Neutrophil (primary cell): ENCODE measurements around the gene ZNF200.

Experiments
- H3K27ac ChIP-seq: fragments of 200-600 bp; sonication (generic); 2 replicates; pipeline ENCODE4 v1.5.1; 2016; ENCODE audit warnings: mild to moderate bottlenecking, moderate library complexity
- H3K27me3 ChIP-seq: fragments of 200-600 bp; sonication (generic); 2 replicates; pipeline ENCODE4 v1.6.0; 2016; ENCODE audit warnings: mild to moderate bottlenecking
- H3K36me3 ChIP-seq: fragments of 200-600 bp; sonication (generic); 2 replicates; pipeline ENCODE4 v1.5.1; 2017
- H3K4me1 ChIP-seq, 2 experiments: fragments of 200-600 bp in 1 of 2; sonication (generic) in 1 of 2; 1 replicate in 1 of 2; 2 replicates in 1 of 2; pipeline versions ENCODE4 v1.5.1 to v1.6.1; 2013 to 2016; ENCODE audit warnings: low read depth in 1 of 2, low read length in 1 of 2, mild to moderate bottlenecking in 1 of 2, moderate library complexity in 1 of 2; ENCODE audit not compliant: control insufficient read depth in 1 of 2, insufficient read depth in 1 of 2
- H3K4me3 ChIP-seq, 2 experiments: fragments of 200-600 bp in 1 of 2; sonication (generic) in 1 of 2; 1 replicate in 1 of 2; 2 replicates in 1 of 2; pipeline ENCODE4 v1.5.1; 2013 to 2016; ENCODE audit warnings: low read depth in 1 of 2, low read length in 1 of 2, mild to moderate bottlenecking in 1 of 2, moderate library complexity in 1 of 2
- H3K9me3 ChIP-seq: fragments of 200-600 bp; sonication (generic); 2 replicates; pipeline ENCODE4 v1.5.1; 2016
- TF ChIP-seq, protein P1 (sequence below): fragments of 200-600 bp; sonication (generic); IDR thresholded peaks from 2 replicates; pipeline ENCODE4 v1.5.1; 2016; ENCODE audit warnings: antibody characterized with exemption

ZNF200 gene

DNA sequence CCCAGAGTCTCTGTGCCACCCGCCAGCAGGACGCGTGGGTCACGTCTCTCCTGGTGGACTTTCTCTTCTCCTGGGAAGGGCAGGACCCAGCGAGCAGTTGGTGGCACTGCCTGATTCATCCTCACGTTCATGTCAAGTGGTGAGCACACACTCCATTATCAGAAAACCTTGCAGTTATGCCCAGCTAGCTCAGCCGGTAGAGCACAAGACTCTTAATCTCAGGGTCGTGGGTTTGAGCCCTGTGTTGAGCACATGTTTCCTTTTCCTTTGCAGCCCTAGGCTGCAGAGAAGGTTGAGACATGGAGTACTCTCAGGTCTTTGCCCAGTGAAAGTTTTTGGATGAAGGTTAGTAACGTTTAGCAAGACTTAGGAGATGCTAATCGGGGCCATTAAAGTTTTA is 39.0 kb downstream of the ZNF200 start:
- Histone ChIP-seq H3K27ac (no peak overlapping the region), H3K27me3 (peaks cover 96% of the 10 kb centered on the region), H3K36me3 (no peaks in the 10 kb centered on the region), H3K9me3 (peaks cover 10% of the 10 kb centered on the region), H3K4me3 (no peak overlapping the region), H3K4me1 (no peaks in the 10 kb centered on the region)
- TF ChIP-seq, protein P1, sequence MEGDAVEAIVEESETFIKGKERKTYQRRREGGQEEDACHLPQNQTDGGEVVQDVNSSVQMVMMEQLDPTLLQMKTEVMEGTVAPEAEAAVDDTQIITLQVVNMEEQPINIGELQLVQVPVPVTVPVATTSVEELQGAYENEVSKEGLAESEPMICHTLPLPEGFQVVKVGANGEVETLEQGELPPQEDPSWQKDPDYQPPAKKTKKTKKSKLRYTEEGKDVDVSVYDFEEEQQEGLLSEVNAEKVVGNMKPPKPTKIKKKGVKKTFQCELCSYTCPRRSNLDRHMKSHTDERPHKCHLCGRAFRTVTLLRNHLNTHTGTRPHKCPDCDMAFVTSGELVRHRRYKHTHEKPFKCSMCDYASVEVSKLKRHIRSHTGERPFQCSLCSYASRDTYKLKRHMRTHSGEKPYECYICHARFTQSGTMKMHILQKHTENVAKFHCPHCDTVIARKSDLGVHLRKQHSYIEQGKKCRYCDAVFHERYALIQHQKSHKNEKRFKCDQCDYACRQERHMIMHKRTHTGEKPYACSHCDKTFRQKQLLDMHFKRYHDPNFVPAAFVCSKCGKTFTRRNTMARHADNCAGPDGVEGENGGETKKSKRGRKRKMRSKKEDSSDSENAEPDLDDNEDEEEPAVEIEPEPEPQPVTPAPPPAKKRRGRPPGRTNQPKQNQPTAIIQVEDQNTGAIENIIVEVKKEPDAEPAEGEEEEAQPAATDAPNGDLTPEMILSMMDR, result no peak

DNA sequence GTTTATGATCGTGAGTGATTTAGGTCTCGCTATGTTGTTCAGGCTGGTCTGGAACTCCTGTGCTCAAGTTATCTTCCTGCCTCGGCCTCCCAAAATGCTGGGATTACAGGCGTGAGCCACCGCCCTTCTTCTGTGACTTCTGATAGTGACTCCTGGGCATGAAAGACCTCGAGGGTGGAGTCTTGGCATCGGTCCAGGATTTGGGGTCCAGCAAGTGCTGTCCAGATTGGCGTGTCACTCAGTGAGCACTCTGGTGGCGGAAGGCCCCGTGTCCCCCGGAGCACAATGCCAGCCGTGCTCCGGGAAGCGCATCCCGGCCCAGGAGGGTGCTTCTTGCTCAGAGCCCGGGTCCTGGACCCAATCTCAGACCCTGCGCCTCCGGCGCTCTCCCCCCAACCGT is 40.2 kb downstream of the ZNF200 start:
- Histone ChIP-seq H3K4me1 (no peaks in the 10 kb centered on the region), H3K27me3 (peaks cover 96% of the 10 kb centered on the region), H3K9me3 (peaks cover 10% of the 10 kb centered on the region), H3K4me3 (no peak overlapping the region), H3K36me3 (no peaks in the 10 kb centered on the region), H3K27ac (no peak overlapping the region)
- TF ChIP-seq, protein P1, result no peak

DNA sequence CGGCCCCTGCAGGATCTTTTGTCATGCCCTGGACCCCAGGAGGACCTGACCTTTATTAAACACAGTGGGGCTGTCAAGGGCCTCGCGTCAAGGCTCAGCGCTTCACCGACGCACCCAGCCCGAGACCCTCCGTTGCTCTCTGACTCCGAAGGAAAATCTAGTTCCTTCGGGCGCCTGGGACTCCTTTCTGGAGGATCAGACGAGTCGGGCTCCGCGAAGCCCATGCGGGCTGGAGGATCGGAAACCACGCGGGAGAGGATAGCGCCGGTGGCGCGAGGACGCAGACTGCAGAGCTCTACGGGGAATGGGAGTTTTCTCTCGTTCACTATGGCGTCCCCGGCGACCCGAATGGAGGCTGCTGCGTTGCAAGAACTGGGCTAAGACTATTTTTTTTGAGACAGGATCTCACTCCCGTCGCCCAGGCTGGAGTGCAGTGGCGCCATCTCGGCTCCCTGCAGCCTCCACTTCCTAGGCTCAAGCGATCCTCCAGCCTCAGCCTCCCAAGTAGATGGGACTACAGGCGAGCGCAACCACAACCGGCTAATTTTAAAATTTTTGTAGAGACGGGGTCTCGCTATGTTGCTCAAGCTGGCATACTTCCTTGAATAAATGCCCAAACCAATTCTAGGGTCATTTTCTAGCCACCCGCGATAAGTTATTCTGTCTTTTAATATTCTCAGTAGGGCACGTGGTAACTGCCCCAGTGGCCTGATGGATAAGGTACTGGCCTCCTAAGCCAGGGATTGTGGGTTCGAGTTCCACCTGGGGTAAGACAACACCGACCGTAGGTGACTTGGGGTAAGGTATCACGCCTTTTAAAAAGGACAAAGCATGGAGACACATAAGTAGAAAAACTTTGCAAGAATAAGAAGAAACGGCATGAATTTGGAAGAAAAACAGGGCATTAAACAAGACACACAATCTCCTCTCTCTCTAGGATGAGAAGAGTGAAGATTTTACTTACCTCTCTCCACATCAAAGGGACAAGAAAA is 41.4 kb downstream of the ZNF200 start:
- Histone ChIP-seq H3K36me3 (no peaks in the 10 kb centered on the region), H3K4me3 (no peak overlapping the region), H3K27me3 (peaks cover 98% of the 10 kb centered on the region), H3K4me1 (peaks cover 6 to 9% of the 10 kb centered on the region in 2 experiments), H3K27ac (no peak overlapping the region), H3K9me3 (peaks cover 10% of the 10 kb centered on the region)
- TF ChIP-seq, protein P1, result no peak

DNA sequence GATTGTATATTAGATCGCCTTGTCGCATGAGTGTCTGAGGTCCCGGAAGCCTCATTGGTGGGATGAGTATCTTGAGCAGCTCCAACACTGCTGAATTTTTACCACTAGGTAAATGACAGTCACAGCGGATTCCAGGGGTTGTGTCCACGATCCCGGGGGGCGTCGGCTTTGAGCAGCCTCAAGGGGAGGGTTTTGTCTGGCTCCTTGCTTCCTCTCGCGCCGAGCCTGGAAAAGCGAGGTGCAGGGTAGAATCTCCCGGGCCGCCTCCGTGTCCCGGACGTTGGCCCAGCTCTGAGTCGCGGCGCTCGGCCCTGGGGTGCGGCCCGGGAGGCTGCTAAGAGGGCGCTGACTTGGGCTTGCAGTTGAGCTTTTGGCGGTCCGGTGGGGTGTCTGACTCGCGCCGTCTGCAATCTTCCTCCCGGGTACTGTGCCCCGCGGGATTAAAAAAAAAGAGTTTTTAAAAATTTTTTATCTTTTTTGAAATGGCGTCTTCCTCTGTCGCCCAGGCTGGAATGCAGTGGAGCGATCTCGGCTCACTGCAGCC is 42.4 kb downstream of the ZNF200 start:
- H3K27me3 ChIP-seq, result peaks cover 100% of the 10 kb centered on the region
- no peak overlapping the region for H3K4me3 ChIP-seq
- H3K36me3 ChIP-seq, result no peaks in the 10 kb centered on the region
- H3K9me3 ChIP-seq, result peaks cover 10% of the 10 kb centered on the region
- peaks cover 8 to 14% of the 10 kb centered on the region in 2 experiments for H3K4me1 ChIP-seq
- no peak overlapping the region for H3K27ac ChIP-seq
- TF ChIP-seq, protein P1, result no peak

DNA sequence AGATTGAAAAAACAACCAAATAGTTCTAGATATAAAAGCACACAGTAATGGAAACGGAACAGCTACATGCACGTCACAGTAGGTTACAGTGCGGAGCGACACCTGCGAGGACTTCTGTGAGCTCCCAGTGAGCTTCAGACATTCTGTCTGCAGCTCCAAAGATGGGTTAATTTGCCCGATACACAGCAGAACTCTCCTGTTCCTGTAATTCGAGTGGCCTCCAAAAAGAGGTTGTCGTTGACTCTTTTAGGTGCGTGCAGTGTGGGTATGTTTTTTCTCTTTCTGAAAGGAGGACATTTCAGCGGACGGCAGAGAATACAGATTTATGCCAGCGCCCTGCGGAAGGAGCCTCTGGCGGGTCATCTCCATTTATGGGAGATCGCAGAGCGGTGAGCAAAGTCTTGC is 44.0 kb downstream of the ZNF200 start:
- TF ChIP-seq, protein P1, result no peak
- Histone ChIP-seq H3K4me3 (no peak overlapping the region), H3K27me3 (peaks cover 100% of the 10 kb centered on the region), H3K9me3 (peaks cover 10% of the 10 kb centered on the region), H3K4me1 (peaks cover 8 to 14% of the 10 kb centered on the region in 2 experiments), H3K27ac (no peak overlapping the region), H3K36me3 (no peaks in the 10 kb centered on the region)
